CD4-positive, alpha-beta memory T cell (primary cell): ENCODE data around the gene AQP6. TPM values are rescaled to one million over a fixed set of nuclear protein-coding genes. Genes with fewer than 3 reads are reported as not detected.

Experiments used
- CTCF ChIA-PET: fragments of 350-600 bp; sonication (Branson Sonifier 250); formaldehyde crosslinking; loops from one replicate; lab custom pipeline; 2021; ENCODE audit warnings: inconsistent platforms; ENCODE audit not compliant: partially characterized antibody; lab: Charles Lee
- POLR2A ChIA-PET: fragments of 350-600 bp; sonication (Branson Sonifier 250); formaldehyde crosslinking; loops from one replicate; lab custom pipeline; 2021; ENCODE audit not compliant: partially characterized antibody; lab: Charles Lee
- DNase-seq, 5 donors: peaks; one replicate each; pipeline versions ENCODE4 v3.0.0 to v3.0.0-alpha.2; 2020 to 2022; ENCODE audit warnings: mixed read lengths in 1 of 5
- H3K27ac ChIP-seq: one replicate; pipeline ENCODE4 v1.7.0; 2013; ENCODE audit warnings: low read depth, low read length
- H3K27me3 ChIP-seq: 2 replicates; pipeline ENCODE4 v1.7.0; 2013; ENCODE audit warnings: mild to moderate bottlenecking, low read length, moderate library complexity; ENCODE audit not compliant: insufficient read depth
- H3K36me3 ChIP-seq: 2 replicates; pipeline ENCODE4 v1.7.0; 2013; ENCODE audit warnings: mild to moderate bottlenecking, low read length, moderate library complexity; ENCODE audit not compliant: insufficient read depth
- H3K4me1 ChIP-seq: 2 replicates; pipeline ENCODE4 v1.7.0; 2013; ENCODE audit warnings: mild to moderate bottlenecking, low read length, moderate library complexity; ENCODE audit not compliant: insufficient read depth
- H3K4me3 ChIP-seq, 2 donors: one replicate each; pipeline ENCODE4 v1.7.0; 2013; ENCODE audit warnings: low read length in 2 of 2, mild to moderate bottlenecking in 1 of 2
- H3K9me3 ChIP-seq, 2 donors: one replicate each; pipeline ENCODE4 v1.7.0; 2013; ENCODE audit warnings: low read length in 2 of 2, control low read depth in 1 of 2; ENCODE audit not compliant: control insufficient read depth in 1 of 2
- H3K27ac Mint-ChIP-seq, 7 donors: one replicate each; pipeline ENCODE4 v1.8.0; 2020 to 2021; ENCODE audit warnings: mixed read lengths in 7 of 7, mild to moderate bottlenecking in 6 of 7, inconsistent platforms in 3 of 7, moderate library complexity in 3 of 7
- H3K27me3 Mint-ChIP-seq, 2 donors: one replicate each; pipeline ENCODE4 v1.8.0; 2020 to 2021; ENCODE audit warnings: mixed read lengths in 2 of 2
- H3K36me3 Mint-ChIP-seq, 2 donors: one replicate each; pipeline ENCODE4 v1.8.0; 2020 to 2021; ENCODE audit warnings: mixed read lengths in 2 of 2, inconsistent platforms in 1 of 2, mild to moderate bottlenecking in 1 of 2
- H3K4me1 Mint-ChIP-seq, 4 donors: one replicate each; pipeline ENCODE4 v1.8.0; 2020 to 2021; ENCODE audit warnings: mixed read lengths in 4 of 4, mild to moderate bottlenecking in 1 of 4
- H3K4me3 Mint-ChIP-seq, 8 donors: one replicate each; pipeline ENCODE4 v1.8.0; 2020 to 2021; ENCODE audit warnings: mixed read lengths in 8 of 8, mild to moderate bottlenecking in 7 of 8, moderate library complexity in 6 of 8, inconsistent platforms in 3 of 8
- H3K9me3 Mint-ChIP-seq, 8 donors: one replicate each; pipeline ENCODE4 v1.8.0; 2020 to 2021; ENCODE audit warnings: mixed read lengths in 8 of 8, mild to moderate bottlenecking in 5 of 8, inconsistent platforms in 3 of 8, moderate library complexity in 1 of 8
- intact Hi-C: fragments of 100-400 bp; cut with micrococcal nuclease; formaldehyde crosslinking; loops from one replicate; pipeline ENCODE4 v1.15.1; 2023
- polyA plus RNA-seq, 2 donors: library from polyadenylated mRNA; unstranded; fragments of 300-500 nt; fragmentation: Illumina TruSeq; gene quantifications; one replicate each; pipeline ENCODE4 v1.2.3, GENCODE V29; 2021
- total RNA-seq, 2 experiments: library from RNA; stranded (reverse); gene quantifications; one replicate each; pipeline ENCODE4 v1.2.3, GENCODE V29; 2021

Gene AQP6
- total and polyA plus RNA-seq, 4 experiments from 2014 or later = not detected

DNA sequence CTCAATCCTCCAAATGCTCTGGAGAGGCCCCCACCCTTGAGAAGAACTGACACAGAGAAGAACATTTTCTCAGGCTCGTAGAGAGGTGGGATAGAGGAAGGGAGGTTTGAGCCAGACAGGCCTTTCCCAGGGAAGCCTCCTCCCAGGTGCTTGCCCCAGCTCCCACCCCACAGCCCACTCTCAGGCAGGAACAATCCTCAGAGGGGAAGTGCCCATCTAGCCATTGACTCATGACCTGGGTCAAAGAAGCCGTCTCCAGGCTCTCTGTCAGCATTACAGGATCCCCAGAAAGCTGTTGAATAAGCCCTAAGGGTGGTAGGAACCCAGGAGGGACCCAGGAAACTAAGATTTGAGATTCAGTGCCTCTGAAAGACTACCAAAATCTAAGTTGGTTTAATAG is 3.8 kb downstream of the AQP6 start:
- Histone ChIP-seq H3K27me3 (no peaks in the 10 kb centered on the region), H3K27ac (no peak overlapping the region), H3K4me3 (no peak overlapping the region), H3K36me3 (no peaks in the 10 kb centered on the region), H3K4me1 (no peaks in the 10 kb centered on the region), H3K9me3 (no peaks in the 10 kb centered on the region)
- H3K4me3 Mint-ChIP-seq = no peak overlapping the region
- H3K9me3 Mint-ChIP-seq = no peaks in the 10 kb centered on the region
- intact Hi-C loops = no loop called here
- no peak for DNase-seq
- H3K4me1 Mint-ChIP-seq = no peaks in the 10 kb centered on the region
- CTCF ChIA-PET = interaction anchor here (1.1 to 1.6 kb wide), 2 partner anchors 9 to 13 kb away, joined by 3 to 7 read pairs; no protein-coding TSS in a partner anchor
- H3K36me3 Mint-ChIP-seq = no peaks in the 10 kb centered on the region
- H3K27ac Mint-ChIP-seq = no peak overlapping the region
- H3K27me3 Mint-ChIP-seq = peaks cover 0 to 3% of the 10 kb centered on the region in 2 donors
- POLR2A ChIA-PET = no interaction called here

DNA sequence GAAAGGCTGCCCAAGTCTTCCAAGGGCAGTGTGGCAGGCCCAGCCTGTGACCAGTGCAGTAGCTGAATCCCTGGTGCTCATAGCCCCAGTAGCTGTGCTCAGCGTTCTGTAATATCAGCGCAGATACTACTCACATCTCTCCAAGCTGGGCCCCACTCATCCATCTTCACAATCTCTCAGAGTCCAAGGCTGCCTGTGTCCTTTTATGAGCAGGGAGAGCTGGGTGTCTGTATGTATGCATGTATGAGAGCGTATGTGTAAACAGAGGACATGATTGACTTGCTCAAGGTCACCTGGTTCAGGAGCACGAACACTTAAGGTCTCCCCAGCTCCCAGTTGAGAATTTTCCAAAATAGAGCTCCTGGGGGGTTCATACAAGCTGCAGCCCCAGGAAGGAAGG is 5.4 kb downstream of the AQP6 start:
- Histone ChIP-seq H3K9me3 (no peaks in the 10 kb centered on the region), H3K4me3 (no peak overlapping the region), H3K36me3 (no peaks in the 10 kb centered on the region), H3K4me1 (no peaks in the 10 kb centered on the region), H3K27ac (no peak overlapping the region), H3K27me3 (no peaks in the 10 kb centered on the region)
- no peaks in the 10 kb centered on the region for H3K4me1 Mint-ChIP-seq
- POLR2A ChIA-PET = no interaction called here
- no peaks in the 10 kb centered on the region for H3K36me3 Mint-ChIP-seq
- no peak for DNase-seq
- no peak overlapping the region for H3K4me3 Mint-ChIP-seq
- no peak overlapping the region for H3K27ac Mint-ChIP-seq
- intact Hi-C loops = no loop called here
- peaks cover 0 to 2% of the 10 kb centered on the region in 2 donors for H3K27me3 Mint-ChIP-seq
- CTCF ChIA-PET = interaction anchor here (1.0 to 7.2 kb wide), 4 partner anchors 10 to 133 kb away, joined by 3 to 52 read pairs (median 4); partner anchors contain the start of gene COX14
- no peaks in the 10 kb centered on the region for H3K9me3 Mint-ChIP-seq

DNA sequence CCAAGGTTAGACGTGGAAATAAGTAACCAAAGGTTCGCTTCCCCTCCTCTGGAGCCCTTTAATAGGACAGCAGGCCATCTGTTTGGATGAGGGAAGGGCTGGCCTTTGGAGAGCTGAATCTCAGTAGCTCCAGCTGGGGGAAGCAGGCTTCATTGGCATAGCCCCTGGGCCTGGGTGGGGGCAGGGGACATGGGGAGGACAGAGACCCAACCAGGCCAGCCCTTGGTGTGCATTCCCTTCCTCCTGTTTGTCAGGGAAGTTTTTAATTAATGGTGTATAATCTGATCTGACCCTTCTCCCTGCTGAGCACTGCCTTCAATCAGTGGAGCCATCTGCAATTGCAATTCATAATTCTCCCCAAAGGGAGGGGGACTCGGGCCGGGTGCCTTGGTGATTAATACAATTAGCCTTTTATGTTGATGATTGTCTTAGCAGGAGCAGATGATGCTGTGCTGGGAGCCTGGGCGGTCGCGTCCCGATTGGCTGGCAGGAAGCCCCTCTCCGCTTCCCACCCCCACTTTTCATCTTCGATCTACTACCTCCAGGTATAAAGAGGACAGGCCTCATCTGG is 6.4 kb downstream of the AQP6 start:
- Histone ChIP-seq H3K4me3 (no peak overlapping the region), H3K27me3 (no peaks in the 10 kb centered on the region), H3K4me1 (no peaks in the 10 kb centered on the region), H3K9me3 (no peaks in the 10 kb centered on the region), H3K36me3 (no peaks in the 10 kb centered on the region), H3K27ac (no peak overlapping the region)
- ChIA-PET CTCF (interaction anchor here (0.7 to 7.2 kb wide), 4 partner anchors 11 to 132 kb away, joined by 3 to 52 read pairs (median 4); partner anchors contain the start of gene COX14), POLR2A (no interaction called here)
- Mint-ChIP-seq H3K9me3 (no peaks in the 10 kb centered on the region), H3K27me3 (no peaks in the 10 kb centered on the region), H3K4me3 (no peak overlapping the region), H3K4me1 (no peaks in the 10 kb centered on the region), H3K36me3 (no peaks in the 10 kb centered on the region), H3K27ac (no peak overlapping the region)
- DNase-seq = no peak
- intact Hi-C loops = no loop called here

DNA sequence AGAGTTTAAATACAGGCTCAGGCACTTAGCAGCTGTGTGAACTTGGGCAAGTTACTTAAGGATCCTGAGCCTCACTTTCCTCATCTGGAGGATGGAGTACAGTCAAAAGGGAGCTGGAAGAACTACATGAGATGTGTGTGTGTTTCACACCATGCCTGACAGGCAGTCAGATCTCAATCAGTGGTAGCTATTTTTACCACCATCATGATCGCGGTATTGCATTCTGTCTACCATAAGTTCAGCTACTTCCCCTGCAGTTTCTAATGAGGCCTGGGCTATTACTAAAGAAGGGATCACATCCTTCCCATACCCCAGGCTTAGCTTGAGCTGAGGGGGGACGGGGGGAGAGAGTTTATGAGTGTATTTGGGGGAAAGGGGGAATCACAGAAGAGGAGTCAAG is 7.0 kb downstream of the AQP6 start:
- H3K27me3 Mint-ChIP-seq = no peaks in the 10 kb centered on the region
- H3K36me3 Mint-ChIP-seq = no peaks in the 10 kb centered on the region

DNA sequence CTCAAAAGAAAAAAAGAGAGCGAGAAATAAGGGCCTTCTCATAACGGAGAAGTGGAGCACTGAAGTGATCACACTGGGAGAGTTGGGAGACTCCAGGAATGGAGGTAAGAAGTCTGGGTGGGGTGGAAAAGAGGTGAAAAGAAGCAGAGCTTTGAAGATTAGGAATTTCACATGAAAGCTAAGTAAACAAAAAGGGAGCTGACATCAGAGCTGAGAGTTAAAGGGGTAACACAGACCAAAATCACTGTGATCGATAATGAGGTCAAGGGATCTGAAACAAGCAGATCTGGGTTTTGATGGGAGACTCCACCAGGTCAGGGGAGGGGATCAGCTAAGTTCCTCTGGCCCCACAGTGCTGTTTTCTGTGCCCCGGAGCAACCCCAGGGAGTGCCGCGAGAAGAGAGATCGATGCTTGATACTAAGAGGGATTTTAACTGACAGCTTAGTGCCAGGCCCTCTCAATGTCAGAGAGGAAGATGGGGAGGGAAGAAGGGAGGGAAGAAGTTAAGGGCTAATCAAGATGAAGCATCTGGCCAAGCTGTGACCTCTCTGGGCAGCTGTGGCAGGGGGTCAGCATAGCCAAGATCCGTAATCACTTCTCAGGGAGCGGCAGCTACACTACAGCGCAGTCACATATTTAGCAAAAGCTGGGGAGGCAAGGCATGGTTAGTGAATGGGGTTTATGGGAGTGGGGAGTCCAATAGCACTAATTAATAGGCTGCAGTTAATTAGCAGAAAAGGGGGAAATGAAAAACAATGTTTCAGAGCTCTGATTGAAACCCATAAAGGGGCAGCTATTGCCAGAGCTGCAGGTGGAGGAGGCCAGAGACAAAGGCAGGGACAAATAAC is 8.0 kb downstream of the AQP6 start:
- Mint-ChIP-seq H3K4me1 (no peaks in the 10 kb centered on the region), H3K27ac (peak overlapping the region in 1 of 7 donors; percentile 15), H3K4me3 (no peak overlapping the region), H3K9me3 (no peaks in the 10 kb centered on the region), H3K27me3 (no peaks in the 10 kb centered on the region), H3K36me3 (no peaks in the 10 kb centered on the region)
- Histone ChIP-seq H3K4me3 (no peak overlapping the region), H3K27ac (no peak overlapping the region), H3K27me3 (no peaks in the 10 kb centered on the region), H3K9me3 (no peaks in the 10 kb centered on the region), H3K4me1 (no peaks in the 10 kb centered on the region), H3K36me3 (no peaks in the 10 kb centered on the region)
- DNase-seq = no peak
- POLR2A ChIA-PET = no interaction called here
- intact Hi-C loops = no loop called here
- CTCF ChIA-PET = interaction anchor here (0.9 to 7.2 kb wide), 5 partner anchors 9 to 93 kb away, joined by 3 to 52 read pairs (median 6); no protein-coding TSS in a partner anchor

More for the DNA sequence above, 7.0 kb downstream of the AQP6 start:
- POLR2A ChIA-PET = no interaction called here
- intact Hi-C loops = no loop called here
- H3K27ac ChIP-seq = no peak overlapping the region
- no peak for DNase-seq
- H3K9me3 Mint-ChIP-seq = no peaks in the 10 kb centered on the region
- H3K4me1 Mint-ChIP-seq = no peaks in the 10 kb centered on the region
- no peaks in the 10 kb centered on the region for H3K27me3 ChIP-seq
- H3K4me3 ChIP-seq = no peak overlapping the region
- CTCF ChIA-PET = interaction anchor here (0.7 to 7.2 kb wide), 3 partner anchors 8 to 114 kb away, joined by 3 to 52 read pairs (median 4); no protein-coding TSS in a partner anchor
- no peaks in the 10 kb centered on the region for H3K36me3 ChIP-seq
- H3K27ac Mint-ChIP-seq = no peak overlapping the region
- H3K4me3 Mint-ChIP-seq = no peak overlapping the region
- H3K4me1 ChIP-seq = no peaks in the 10 kb centered on the region
- no peaks in the 10 kb centered on the region for H3K9me3 ChIP-seq

DNA sequence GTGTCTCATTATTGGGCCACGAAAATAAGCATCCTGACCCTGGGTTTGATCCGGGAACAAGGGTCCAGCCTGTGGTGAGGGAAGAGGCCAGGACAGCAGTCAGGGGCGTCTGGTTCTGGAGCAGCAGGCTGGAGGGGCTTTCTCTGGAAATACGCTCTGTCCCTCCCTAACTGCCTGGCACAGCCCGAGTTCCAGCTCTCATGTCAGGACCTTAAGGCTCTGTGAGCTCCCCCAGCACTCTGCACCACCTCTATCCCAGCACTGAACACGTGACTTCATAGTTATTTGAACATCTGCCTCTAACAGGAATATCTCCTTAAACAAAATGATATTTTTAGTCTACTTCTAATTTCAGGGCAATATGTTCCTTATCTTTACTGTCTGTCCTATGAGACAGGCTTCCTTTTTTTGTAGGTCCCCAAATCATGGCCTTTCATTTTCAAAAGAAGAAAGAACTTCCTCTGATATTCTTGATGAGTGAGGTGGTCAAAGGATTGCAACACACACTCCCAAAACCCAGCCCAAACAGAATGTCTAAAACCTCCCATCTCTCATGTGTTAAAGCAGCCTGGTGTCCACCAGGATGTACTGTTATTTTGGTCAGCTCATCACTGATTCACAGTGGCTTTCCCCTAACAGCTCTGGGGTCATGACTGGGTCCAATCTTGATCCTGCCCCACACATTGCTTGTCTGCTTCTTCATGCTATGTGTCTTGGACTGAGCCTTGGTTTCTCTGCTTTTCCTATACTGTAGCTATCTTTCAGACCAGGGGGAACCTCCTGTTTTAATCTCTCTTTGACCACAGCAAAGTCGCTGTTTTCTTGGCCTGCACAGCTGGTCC is 9.7 kb downstream of the AQP6 start:
- Histone ChIP-seq H3K4me3 (no peak overlapping the region), H3K9me3 (no peaks in the 10 kb centered on the region), H3K27me3 (no peaks in the 10 kb centered on the region), H3K4me1 (no peaks in the 10 kb centered on the region), H3K36me3 (no peaks in the 10 kb centered on the region), H3K27ac (no peak overlapping the region)
- ChIA-PET POLR2A (interaction anchor here (0.6 kb wide), 1 partner anchor 241 kb away, joined by 3 read pairs; the partner anchor contains the start of gene TMBIM6), CTCF (interaction anchor here (0.6 to 7.2 kb wide), 8 partner anchors 8 to 89 kb away, joined by 3 to 52 read pairs (median 3); no protein-coding TSS in a partner anchor)
- intact Hi-C loops = no loop called here
- no peaks in the 10 kb centered on the region for H3K27me3 Mint-ChIP-seq
- no peaks in the 10 kb centered on the region for H3K9me3 Mint-ChIP-seq
- H3K36me3 Mint-ChIP-seq = no peaks in the 10 kb centered on the region
- peak overlapping the region in 2 of 7 donors; percentile 35 to 39 for H3K27ac Mint-ChIP-seq
- no peak overlapping the region for H3K4me3 Mint-ChIP-seq
- no peaks in the 10 kb centered on the region for H3K4me1 Mint-ChIP-seq
- DNase-seq = no peak
